Measurements from ENCODE around the gene CNIH2. TPM values are rescaled to one million over a fixed set of nuclear protein-coding genes. Genes with fewer than 3 reads are reported as not detected.

CNIH2 gene
- total RNA-seq, 1 experiment from 2014 or later: 1.3 TPM

- H3K9ac ChIP-seq (ENCODE audit: low read length): no peak overlapping the region
- H3K27me3 ChIP-seq (ENCODE audit: insufficient read depth, low read length): no peaks in the 10 kb centered on the region
- no peak for TF ChIP-seq SIN3A (IDR thresholded peaks at IDR 0.05; ENCODE audit: low read depth)
- TF ChIP-seq JUND (IDR thresholded peaks at IDR 0.05): no peak
- TF ChIP-seq MAX (IDR thresholded peaks at IDR 0.05): no peak
- no peak for TF ChIP-seq EZH2 (IDR thresholded peaks at IDR 0.05)
- TF ChIP-seq RAD21 (IDR thresholded peaks at IDR 0.05; ENCODE audit: low read depth): no peak
- TF ChIP-seq TCF7L2 (IDR thresholded peaks at IDR 0.05; ENCODE audit: borderline replicate concordance, extremely low read depth, insufficient read depth, insufficient read length): no peak
- ChIA-PET CTCF (interaction anchor here (1.3 kb wide), 1 partner anchor 71 kb away, joined by 3 read pairs; no protein-coding TSS in a partner anchor), RAD21 (ENCODE audit: low non-redundant PET in 1 of 2, low total read pairs in 2 of 2, uncharacterized antibody in 2 of 2, unreplicated experiment in 2 of 2) (no interaction called here), POLR2A (no interaction called here)
- no TSS peak for BruUV-seq (replicated peaks)
- H3K36me3 ChIP-seq (ENCODE audit: control insufficient read depth in 1 of 2, insufficient read depth in 2 of 2, low read length in 2 of 2): no peaks in the 10 kb centered on the region
- no peaks in the 10 kb centered on the region for H3K9me2 ChIP-seq (ENCODE audit: insufficient read depth)
- H3K9me3 ChIP-seq (ENCODE audit: control insufficient read depth in 1 of 2, insufficient read depth in 1 of 2, low read depth in 1 of 2, low read length in 2 of 2): no peaks in the 10 kb centered on the region
- intact Hi-C loops (cut with micrococcal nuclease): loop anchor here (5.0 kb wide), 2 partner anchors 57 to 72 kb away; partner anchors contain the start of gene SLC29A2
- peaks cover 16 to 36% of the 10 kb centered on the region in 2 experiments for H3K4me1 ChIP-seq (ENCODE audit: control insufficient read depth in 1 of 2, insufficient read depth in 2 of 2, low read length in 2 of 2)
- H4K20me1 ChIP-seq (ENCODE audit: insufficient read depth): no peaks in the 10 kb centered on the region
- no peak overlapping the region for H2AFZ ChIP-seq (ENCODE audit: low read depth, low read length, poor library complexity, severe bottlenecking)
- DNase-seq (ENCODE audit: low read depth, low spot score) (no peak), ATAC-seq (no peak)
- H3K4me2 ChIP-seq (ENCODE audit: low read length): no peak overlapping the region
- H3K4me3 ChIP-seq (replicated peaks in 1 of 2; ENCODE audit: low read depth in 1 of 2, low read length in 2 of 2): no peak overlapping the region
- H3K79me2 ChIP-seq (ENCODE audit: insufficient read depth, low read length): no peaks in the 10 kb centered on the region
- no peak overlapping the region for H3K27ac ChIP-seq (ENCODE audit: low read depth, low read length)
Observed at GRCh38 chr11:66314561-66315497, 36.9 kb downstream of the CNIH2 start.

- no TSS peak for BruUV-seq (replicated peaks)
- no peak overlapping the region for H3K4me3 ChIP-seq (replicated peaks in 1 of 2; ENCODE audit: low read depth in 1 of 2, low read length in 2 of 2)
- DNase-seq (ENCODE audit: low read depth, low spot score) (no peak), ATAC-seq (no peak)
- H3K79me2 ChIP-seq (ENCODE audit: insufficient read depth, low read length): no peaks in the 10 kb centered on the region
- RAD21 ChIA-PET (ENCODE audit: low non-redundant PET in 1 of 2, low total read pairs in 2 of 2, uncharacterized antibody in 2 of 2, unreplicated experiment in 2 of 2): no interaction called here
- H3K9me3 ChIP-seq (ENCODE audit: control insufficient read depth in 1 of 2, insufficient read depth in 1 of 2, low read depth in 1 of 2, low read length in 2 of 2): no peaks in the 10 kb centered on the region
- CTCF ChIA-PET: interaction anchor here (1.3 kb wide), 1 partner anchor 70 kb away, joined by 3 read pairs; no protein-coding TSS in a partner anchor
- POLR2A ChIA-PET: no interaction called here
- H2AFZ ChIP-seq (ENCODE audit: low read depth, low read length, poor library complexity, severe bottlenecking): no peak overlapping the region
- H3K27ac ChIP-seq (ENCODE audit: low read depth, low read length): no peak overlapping the region
- H4K20me1 ChIP-seq (ENCODE audit: insufficient read depth): no peaks in the 10 kb centered on the region
- no peak for TF ChIP-seq POLR2A (IDR thresholded peaks at IDR 0.05; ENCODE audit: borderline replicate concordance, extremely low read depth, insufficient read depth, insufficient read length)
- TF ChIP-seq JUND (IDR thresholded peaks at IDR 0.05): no peak
- no peak for TF ChIP-seq SP1 (IDR thresholded peaks at IDR 0.05; ENCODE audit: low read depth)
- no peak for TF ChIP-seq TCF7L2 (IDR thresholded peaks at IDR 0.05; ENCODE audit: borderline replicate concordance, extremely low read depth, insufficient read depth, insufficient read length)
- H3K27me3 ChIP-seq (ENCODE audit: insufficient read depth, low read length): no peaks in the 10 kb centered on the region
- no peak overlapping the region for H3K4me2 ChIP-seq (ENCODE audit: low read length)
- intact Hi-C loops (cut with micrococcal nuclease): no loop called here
- no peaks in the 10 kb centered on the region for H3K36me3 ChIP-seq (ENCODE audit: control insufficient read depth in 1 of 2, insufficient read depth in 2 of 2, low read length in 2 of 2)
- H3K4me1 ChIP-seq (ENCODE audit: control insufficient read depth in 1 of 2, insufficient read depth in 2 of 2, low read length in 2 of 2): peaks cover 16 to 30% of the 10 kb centered on the region in 2 experiments
- no peaks in the 10 kb centered on the region for H3K9me2 ChIP-seq (ENCODE audit: insufficient read depth)
- H3K9ac ChIP-seq (ENCODE audit: low read length): no peak overlapping the region
Observed at GRCh38 chr11:66315498-66315885, 37.5 kb downstream of the CNIH2 start.

Measured in HCT116 (cell line).